H1 (cell line): ENCODE data around the gene KCP. TPM values are rescaled to one million over a fixed set of nuclear protein-coding genes. Genes with fewer than 3 reads are reported as not detected.

ENCODE experiments used
- CTCF ChIA-PET: fragments of 300-600 bp; sonication (Branson Sonifier 250); formaldehyde crosslinking; loops from one replicate; lab custom pipeline; 2021; ENCODE audit not compliant: partially characterized antibody; lab: Charles Lee
- POLR2A ChIA-PET: fragments of 300-600 bp; sonication (Branson Sonifier 250); formaldehyde crosslinking; loops from one replicate; lab custom pipeline; 2021; ENCODE audit warnings: inconsistent platforms; ENCODE audit not compliant: partially characterized antibody; lab: Charles Lee
- DNase-seq, 2 experiments: peaks; one replicate each; pipeline versions ENCODE4 v3.0.0 to v3.0.0-alpha.2; 2010 to 2022; ENCODE audit warnings: low spot score in 2 of 2, low read depth in 1 of 2, mixed read lengths in 1 of 2
- FAIRE-seq: peaks from 2 replicates; lab custom pipeline; 2011; peaks lifted over from hg19 to GRCh38; lab: Jason Lieb, UNC
- H2AFZ ChIP-seq: 2 replicates; pipeline ENCODE4 v1.8.1; 2012; ENCODE audit warnings: low read length, inconsistent platforms
- H2AK5ac ChIP-seq: 2 replicates; pipeline ENCODE4 v1.6.1; 2013; ENCODE audit warnings: low read depth, low read length
- H2BK120ac ChIP-seq: replicated peaks from 2 replicates; pipeline ENCODE3; 2013; ENCODE audit warnings: low read depth, low read length, inconsistent platforms
- H2BK12ac ChIP-seq: 2 replicates; pipeline ENCODE4 v1.6.1; 2013; ENCODE audit warnings: low read depth, low read length
- H2BK15ac ChIP-seq: 2 replicates; pipeline ENCODE4 v1.6.1; 2013; ENCODE audit warnings: low read length
- H2BK20ac ChIP-seq: 2 replicates; pipeline ENCODE4 v1.6.1; 2013; ENCODE audit warnings: low read length
- H2BK5ac ChIP-seq: 2 replicates; pipeline ENCODE4 v1.6.1; 2013; ENCODE audit warnings: low read depth, low read length
- H3K14ac ChIP-seq: 2 replicates; pipeline ENCODE4 v1.6.1; 2013; ENCODE audit warnings: inconsistent platforms; ENCODE audit not compliant: insufficient read length
- H3K18ac ChIP-seq: 2 replicates; pipeline ENCODE4 v1.6.1; 2013; ENCODE audit warnings: low read length; ENCODE audit errors: extremely low read depth
- H3K23ac ChIP-seq: 2 replicates; pipeline ENCODE4 v1.6.1; 2013; ENCODE audit warnings: inconsistent platforms; ENCODE audit not compliant: insufficient read length
- H3K23me2 ChIP-seq: 2 replicates; pipeline ENCODE4 v1.6.1; 2013; ENCODE audit warnings: low read depth, low read length
- H3K27ac ChIP-seq: 2 replicates; pipeline ENCODE4 v1.6.1; 2011; ENCODE audit warnings: low read depth, low read length, inconsistent platforms
- H3K27me3 ChIP-seq, 4 experiments: replicated peaks in 1 of 4; 1 replicate in 1 of 4; 2 replicates in 3 of 4; pipeline versions ENCODE4 v1.6.1 to v1.8.1; 2011 to 2013; ENCODE audit warnings: low read length in 3 of 4, mild to moderate bottlenecking in 3 of 4, inconsistent platforms in 2 of 4, mixed read lengths in 2 of 4, moderate library complexity in 1 of 4; ENCODE audit not compliant: control insufficient read depth in 3 of 4, insufficient read depth in 3 of 4; ENCODE audit errors: extremely low read depth in 1 of 4
- H3K36me3 ChIP-seq, 4 experiments: 2 replicates each; pipeline versions ENCODE4 v1.6.1 to v1.8.1; 2011 to 2013; ENCODE audit warnings: mild to moderate bottlenecking in 4 of 4, low read length in 3 of 4, moderate library complexity in 2 of 4, control low read depth in 1 of 4, inconsistent platforms in 1 of 4; ENCODE audit not compliant: insufficient read depth in 4 of 4, control insufficient read depth in 2 of 4
- H3K4ac ChIP-seq: replicated peaks from 2 replicates; pipeline ENCODE3; 2013; ENCODE audit warnings: low read length, low read depth, mixed read lengths, inconsistent platforms; ENCODE audit not compliant: insufficient read length
- H3K4me1 ChIP-seq, 4 experiments: replicated peaks in 1 of 4; 1 replicate in 1 of 4; 2 replicates in 3 of 4; pipeline versions ENCODE4 v1.6.1 to v1.8.1; 2011 to 2013; ENCODE audit warnings: low read length in 3 of 4, inconsistent platforms in 2 of 4, mixed read lengths in 1 of 4; ENCODE audit not compliant: insufficient read depth in 4 of 4, control insufficient read depth in 3 of 4
- H3K4me2 ChIP-seq, 2 experiments: 2 replicates each; pipeline versions ENCODE4 v1.6.1 to v1.8.1; 2011 to 2013; ENCODE audit warnings: low read depth in 2 of 2, low read length in 2 of 2, control low read depth in 1 of 2, inconsistent platforms in 1 of 2, mild to moderate bottlenecking in 1 of 2; ENCODE audit not compliant: insufficient read depth in 1 of 2
- H3K4me3 ChIP-seq, 4 experiments: fragments of 200-600, 300-600 bp in 1 of 4; sonication (generic), shearing (Covaris generic), sonication (Bioruptor Twin) in 1 of 4; 2 replicates each; pipeline versions ENCODE4 v1.5.1 to v1.8.1; 2011 to 2016; ENCODE audit warnings: low read length in 4 of 4, low read depth in 3 of 4, control low read depth in 2 of 4, inconsistent platforms in 2 of 4, mild to moderate bottlenecking in 2 of 4, mixed read lengths in 1 of 4, moderate library complexity in 1 of 4; ENCODE audit not compliant: insufficient read depth in 2 of 4; ENCODE audit errors: extremely low read depth in 1 of 4
- H3K56ac ChIP-seq: replicated peaks from 2 replicates; pipeline ENCODE3; 2013; ENCODE audit warnings: low read depth, mild to moderate bottlenecking, mixed read lengths, low read length, inconsistent platforms; ENCODE audit not compliant: insufficient read length
- H3K79me1 ChIP-seq: 2 replicates; pipeline ENCODE4 v1.6.1; 2013; ENCODE audit warnings: low read depth, low read length, control low read depth
- H3K79me2 ChIP-seq, 2 experiments: 2 replicates each; pipeline versions ENCODE4 v1.6.1 to v1.8.1; 2012 to 2013; ENCODE audit warnings: low read length in 2 of 2, mild to moderate bottlenecking in 2 of 2, inconsistent platforms in 1 of 2; ENCODE audit not compliant: insufficient read depth in 2 of 2, control insufficient read depth in 1 of 2
- H3K9ac ChIP-seq, 4 experiments: replicated peaks in 1 of 4; 1 replicate in 1 of 4; 2 replicates in 3 of 4; pipeline versions ENCODE4 v1.6.1 to v1.8.1; 2011 to 2013; ENCODE audit warnings: low read depth in 3 of 4, low read length in 3 of 4, control low read depth in 2 of 4, mild to moderate bottlenecking in 2 of 4, moderate library complexity in 2 of 4, inconsistent platforms in 1 of 4; ENCODE audit errors: extremely low read depth in 1 of 4
- H3K9me3 ChIP-seq, 2 experiments: 2 replicates each; pipeline versions ENCODE4 v1.6.1 to v1.8.1; 2012 to 2013; ENCODE audit warnings: mild to moderate bottlenecking in 2 of 2, moderate library complexity in 2 of 2, control low read depth in 1 of 2, inconsistent platforms in 1 of 2, low read depth in 1 of 2, low read length in 1 of 2, mixed read lengths in 1 of 2; ENCODE audit not compliant: insufficient read depth in 2 of 2
- H4K20me1 ChIP-seq, 2 experiments: replicated peaks in 1 of 2; 2 replicates each; pipeline versions ENCODE3 to v1.8.1; 2011 to 2013; ENCODE audit warnings: inconsistent platforms in 2 of 2, low read length in 2 of 2, mild to moderate bottlenecking in 1 of 2; ENCODE audit not compliant: insufficient read depth in 2 of 2, control insufficient read depth in 1 of 2
- H4K5ac ChIP-seq: 2 replicates; pipeline ENCODE4 v1.6.1; 2013; ENCODE audit warnings: low read length, low read depth, mixed read lengths, inconsistent platforms; ENCODE audit not compliant: insufficient read length
- H4K8ac ChIP-seq: 2 replicates; pipeline ENCODE4 v1.8.0; 2013; ENCODE audit warnings: mild to moderate bottlenecking, moderate library complexity, low read length, inconsistent platforms; ENCODE audit not compliant: insufficient read depth; ENCODE audit errors: extremely low read depth
- H4K91ac ChIP-seq: replicated peaks from 2 replicates; pipeline ENCODE3; 2013; ENCODE audit warnings: low read length, mixed read lengths, inconsistent platforms; ENCODE audit not compliant: insufficient read length
- CBX8 ChIP-seq: fragments of 300-800, 300-1000 bp; sonication (generic); IDR thresholded peaks from 2 replicates; pipeline ENCODE4 v1.7.1; 2016; ENCODE audit warnings: low read depth, low read length, borderline replicate concordance
- EGR1 ChIP-seq: IDR thresholded peaks from 2 replicates; pipeline ENCODE4 v1.6.1; 2011; ENCODE audit warnings: low read depth, low read length, borderline replicate concordance
- EP300 ChIP-seq, 2 experiments: IDR thresholded peaks; 1 replicate in 1 of 2; 2 replicates in 1 of 2; pipeline ENCODE4 v1.6.1; 2011 to 2012; ENCODE audit warnings: low read depth in 2 of 2, low read length in 2 of 2, mild to moderate bottlenecking in 2 of 2, borderline replicate concordance in 1 of 2, inconsistent platforms in 1 of 2, moderate library complexity in 1 of 2
- RFX5 ChIP-seq: IDR thresholded peaks from 2 replicates; pipeline ENCODE4 v1.6.1; 2011; ENCODE audit warnings: low read depth, low read length, improper control_type of control experiment, borderline replicate concordance
- SUZ12 ChIP-seq: fragments of 200-600 bp; sonication (generic); IDR thresholded peaks from 2 replicates; pipeline ENCODE4 v1.6.1; 2012; ENCODE audit warnings: mild to moderate bottlenecking, inconsistent platforms, low read length, moderate library complexity, mixed read lengths
- WGBS, 2 experiments: shearing (Covaris generic) in 1 of 2; methylation state at CpG; one replicate each; pipeline versions ENCODE4 v1.1.6 to v1.1.7; 2013 to 2015; ENCODE audit warnings: low lambda C conversion rate in 2 of 2, mixed read lengths in 2 of 2, inconsistent platforms in 1 of 2, low coverage in 1 of 2, missing lambda C conversion rate in 1 of 2; ENCODE audit not compliant: insufficient replicate concordance in 2 of 2, insufficient coverage in 1 of 2, insufficient read length in 1 of 2; ENCODE audit errors: extremely low coverage in 1 of 2, missing lambda C conversion rate in 1 of 2; 5-methylcytosine and 5-hydroxymethylcytosine counted together
- polyA plus RNA-seq, 7 experiments: library from polyadenylated mRNA; depleted of rRNA in 3 of 7; stranded (reverse) in 5 of 7; unstranded in 2 of 7; fragments of >200 nt in 5 of 7; fragments of 200-250 nt in 2 of 7; gene quantifications; 1 replicate in 5 of 7; 2 replicates in 1 of 7; 4 replicates in 1 of 7; pipeline versions ENCODE4 v1.2.1 to v1.2.3, GENCODE V29; 2011 to 2013; ENCODE audit warnings: missing spikeins in 2 of 7, mixed read lengths in 2 of 7
- total RNA-seq: library from RNA; stranded (reverse); fragmentation: NEBNext Ultra II Directional; extraction: Animal tissue kit (Norgen Biotek cat#: 25700); gene quantifications from 2 replicates; pipeline ENCODE4 v1.2.1, GENCODE V29; 2021

The KCP gene
- total and polyA plus RNA-seq, 2 of the 8 experiments (the other 6 are each of a cell fraction or from before 2014, with no cell fraction given), result 1.3 to 2.0 TPM

GRCh38 chr7:128945668-128946366, 35.3 kb upstream of the KCP start:
- H3K18ac ChIP-seq, result no peak overlapping the region
- no peak overlapping the region for H4K5ac ChIP-seq
- no peak overlapping the region for H3K56ac ChIP-seq
- no peak overlapping the region for H3K27ac ChIP-seq
- H2AK5ac ChIP-seq, result no peak overlapping the region
- no peak overlapping the region for H3K4me2 ChIP-seq
- TF ChIP-seq EP300 (IDR thresholded peaks at IDR 0.05; ENCODE audit: borderline replicate concordance in 1 of 2, low read depth in 2 of 2, low read length in 2 of 2), result no peak
- TF ChIP-seq SUZ12, result no peak
- TF ChIP-seq RFX5, result no peak
- TF ChIP-seq CBX8, result no peak
- no peak for TF ChIP-seq EGR1
- H3K4me3 ChIP-seq, result no peak overlapping the region
- ChIA-PET CTCF (interaction anchor here (0.9 to 7.0 kb wide), 11 partner anchors 9 to 268 kb away, joined by 3 to 44 read pairs (median 15); partner anchors contain the start of genes IRF5 and KCP), POLR2A (interaction anchor here (0.6 to 1.6 kb wide), 4 partner anchors 9 to 165 kb away, joined by 3 to 5 read pairs (median 3); no protein-coding TSS in a partner anchor)
- no peak overlapping the region for H4K91ac ChIP-seq
- H4K8ac ChIP-seq, result no peak overlapping the region; the same call in 1 of the 2 replicates
- H3K79me1 ChIP-seq, result no peaks in the 10 kb centered on the region
- H3K27me3 ChIP-seq, result peaks cover 0 to 3% (median 2%) of the 10 kb centered on the region in 4 experiments; a peak in 2 of 7 replicates
- no peak overlapping the region for H2BK15ac ChIP-seq
- no peak overlapping the region for H2BK20ac ChIP-seq
- H3K4ac ChIP-seq, result no peak overlapping the region
- no peaks in the 10 kb centered on the region for H3K23me2 ChIP-seq
- H4K20me1 ChIP-seq, result no peaks in the 10 kb centered on the region
- DNase-seq (peak in 1 of 2 experiments; percentile 45), FAIRE-seq (no peak)
- H2BK12ac ChIP-seq, result no peak overlapping the region
- no peak overlapping the region for H3K23ac ChIP-seq
- no peak overlapping the region for H2AFZ ChIP-seq
- no peaks in the 10 kb centered on the region for H3K9me3 ChIP-seq
- no peak overlapping the region for H2BK120ac ChIP-seq
- no peaks in the 10 kb centered on the region for H3K36me3 ChIP-seq
- H3K14ac ChIP-seq, result no peak overlapping the region
- no peak overlapping the region for H2BK5ac ChIP-seq
- WGBS, 2 experiments, result 93% methylated on average over 20 of the region's 21 CpGs; no CpG with 5 or more reads in 1 of the 2 experiments
- H3K4me1 ChIP-seq, result peaks cover 0 to 5% (median under 1%) of the 10 kb centered on the region in 4 experiments; a peak in 2 of 7 replicates
- H3K79me2 ChIP-seq, result no peaks in the 10 kb centered on the region
- no peak overlapping the region for H3K9ac ChIP-seq
